ENCODE measurements around the gene FDXR. TPM values are rescaled to one million over a fixed set of nuclear protein-coding genes. Genes with fewer than 3 reads are reported as not detected.

The FDXR gene
- total RNA-seq, 1 experiment from 2014 or later: 3.2 TPM

- no peak overlapping the region for H2AFZ ChIP-seq (ENCODE audit: low read length)
- no peak overlapping the region for H3K4me2 ChIP-seq (ENCODE audit: low read depth, low read length, poor library complexity, severe bottlenecking)
- H3K9ac ChIP-seq (ENCODE audit: low read length): no peak overlapping the region
- H3K27ac ChIP-seq (ENCODE audit: low read length): no peak overlapping the region
- no peaks in the 10 kb centered on the region for H3K79me2 ChIP-seq (ENCODE audit: low read length)
- H3K9me3 ChIP-seq (ENCODE audit: low read length): no peaks in the 10 kb centered on the region
- peaks cover 15% of the 10 kb centered on the region; the same call in 1 of the 2 replicates for H4K20me1 ChIP-seq (ENCODE audit: insufficient read depth, low read depth, low read length)
- no peaks in the 10 kb centered on the region for H3K27me3 ChIP-seq (ENCODE audit: low read length)
- H3K4me1 ChIP-seq (ENCODE audit: low read length): peaks cover 31% of the 10 kb centered on the region
- no peak for DNase-seq
- no peak overlapping the region for H3K4me3 ChIP-seq (ENCODE audit: low read length)
- no peaks in the 10 kb centered on the region for H3K9me2 ChIP-seq (replicated peaks; ENCODE audit: insufficient read depth, low read length)
- H3K36me3 ChIP-seq (ENCODE audit: insufficient read depth, low read length): no peaks in the 10 kb centered on the region
Measured at GRCh38 chr17:74836691-74837467, 35.9 kb downstream of the FDXR start.

GRCh38 chr17:74836191-74836590 is 36.6 kb downstream of the FDXR start:
- Histone ChIP-seq H4K20me1 (ENCODE audit: insufficient read depth, low read depth, low read length) (peaks cover 15% of the 10 kb centered on the region; the same call in 1 of the 2 replicates), H3K79me2 (ENCODE audit: low read length) (no peaks in the 10 kb centered on the region), H3K27me3 (ENCODE audit: low read length) (no peaks in the 10 kb centered on the region), H3K36me3 (ENCODE audit: insufficient read depth, low read length) (no peaks in the 10 kb centered on the region), H3K9me2 (replicated peaks; ENCODE audit: insufficient read depth, low read length) (no peaks in the 10 kb centered on the region), H3K4me3 (ENCODE audit: low read length) (no peak overlapping the region), H3K9me3 (ENCODE audit: low read length) (no peaks in the 10 kb centered on the region), H2AFZ (ENCODE audit: low read length) (no peak overlapping the region), H3K27ac (ENCODE audit: low read length) (no peak overlapping the region), H3K9ac (ENCODE audit: low read length) (no peak overlapping the region), H3K4me1 (ENCODE audit: low read length) (peaks cover 28% of the 10 kb centered on the region), H3K4me2 (ENCODE audit: low read depth, low read length, poor library complexity, severe bottlenecking) (no peak overlapping the region)
- no peak for DNase-seq

GRCh38 chr17:74833501-74834377 is 39.1 kb downstream of the FDXR start:
- H3K4me1 ChIP-seq (ENCODE audit: low read length): peaks cover 19% of the 10 kb centered on the region
- H3K4me3 ChIP-seq (ENCODE audit: low read length): no peak overlapping the region
- H3K79me2 ChIP-seq (ENCODE audit: low read length): no peaks in the 10 kb centered on the region
- no peaks in the 10 kb centered on the region for H3K36me3 ChIP-seq (ENCODE audit: insufficient read depth, low read length)
- DNase-seq: peak; percentile 67
- H3K9me2 ChIP-seq (replicated peaks; ENCODE audit: insufficient read depth, low read length): no peaks in the 10 kb centered on the region
- no peaks in the 10 kb centered on the region for H3K27me3 ChIP-seq (ENCODE audit: low read length)
- peak overlapping the region; percentile 45 for H3K9ac ChIP-seq (ENCODE audit: low read length)
- H3K27ac ChIP-seq (ENCODE audit: low read length): no peak overlapping the region
- peaks cover 15% of the 10 kb centered on the region; the same call in 1 of the 2 replicates for H4K20me1 ChIP-seq (ENCODE audit: insufficient read depth, low read depth, low read length)
- no peaks in the 10 kb centered on the region for H3K9me3 ChIP-seq (ENCODE audit: low read length)
- no peak overlapping the region for H2AFZ ChIP-seq (ENCODE audit: low read length)
- peak overlapping the region; percentile 39 for H3K4me2 ChIP-seq (ENCODE audit: low read depth, low read length, poor library complexity, severe bottlenecking)

- Histone ChIP-seq H3K27me3 (ENCODE audit: low read length) (no peaks in the 10 kb centered on the region), H3K4me3 (ENCODE audit: low read length) (no peak overlapping the region), H4K20me1 (ENCODE audit: insufficient read depth, low read depth, low read length) (peaks cover 15% of the 10 kb centered on the region; the same call in 1 of the 2 replicates), H3K27ac (ENCODE audit: low read length) (no peak overlapping the region), H3K4me2 (ENCODE audit: low read depth, low read length, poor library complexity, severe bottlenecking) (no peak overlapping the region), H3K79me2 (ENCODE audit: low read length) (no peaks in the 10 kb centered on the region), H3K9me3 (ENCODE audit: low read length) (no peaks in the 10 kb centered on the region), H2AFZ (ENCODE audit: low read length) (no peak overlapping the region), H3K36me3 (ENCODE audit: insufficient read depth, low read length) (no peaks in the 10 kb centered on the region), H3K9ac (ENCODE audit: low read length) (no peak overlapping the region), H3K9me2 (replicated peaks; ENCODE audit: insufficient read depth, low read length) (no peaks in the 10 kb centered on the region), H3K4me1 (ENCODE audit: low read length) (peaks cover 19% of the 10 kb centered on the region)
- no peak for DNase-seq
Measured at GRCh38 chr17:74832421-74832820, 40.4 kb downstream of the FDXR start.

- Histone ChIP-seq H3K4me3 (ENCODE audit: low read length) (no peak overlapping the region), H3K79me2 (ENCODE audit: low read length) (no peaks in the 10 kb centered on the region), H2AFZ (ENCODE audit: low read length) (no peak overlapping the region), H3K4me1 (ENCODE audit: low read length) (peaks cover 19% of the 10 kb centered on the region), H3K9ac (ENCODE audit: low read length) (no peak overlapping the region), H4K20me1 (ENCODE audit: insufficient read depth, low read depth, low read length) (peaks cover 15% of the 10 kb centered on the region; the same call in 1 of the 2 replicates), H3K9me3 (ENCODE audit: low read length) (no peaks in the 10 kb centered on the region), H3K4me2 (ENCODE audit: low read depth, low read length, poor library complexity, severe bottlenecking) (no peak overlapping the region), H3K27ac (ENCODE audit: low read length) (no peak overlapping the region), H3K36me3 (ENCODE audit: insufficient read depth, low read length) (no peaks in the 10 kb centered on the region), H3K27me3 (ENCODE audit: low read length) (no peaks in the 10 kb centered on the region), H3K9me2 (replicated peaks; ENCODE audit: insufficient read depth, low read length) (no peaks in the 10 kb centered on the region)
- no peak for DNase-seq
Measured at GRCh38 chr17:74831444-74832146, 41.2 kb downstream of the FDXR start.

GRCh38 chr17:74830861-74831260 is 41.9 kb downstream of the FDXR start:
- Histone ChIP-seq H3K27ac (ENCODE audit: low read length) (no peak overlapping the region), H3K36me3 (ENCODE audit: insufficient read depth, low read length) (no peaks in the 10 kb centered on the region), H3K4me2 (ENCODE audit: low read depth, low read length, poor library complexity, severe bottlenecking) (no peak overlapping the region), H3K4me3 (ENCODE audit: low read length) (no peak overlapping the region), H3K79me2 (ENCODE audit: low read length) (no peaks in the 10 kb centered on the region), H4K20me1 (ENCODE audit: insufficient read depth, low read depth, low read length) (peaks cover 15% of the 10 kb centered on the region; the same call in 1 of the 2 replicates), H3K9me3 (ENCODE audit: low read length) (no peaks in the 10 kb centered on the region), H3K9ac (ENCODE audit: low read length) (no peak overlapping the region), H3K27me3 (ENCODE audit: low read length) (no peaks in the 10 kb centered on the region), H3K9me2 (replicated peaks; ENCODE audit: insufficient read depth, low read length) (no peaks in the 10 kb centered on the region), H2AFZ (ENCODE audit: low read length) (no peak overlapping the region), H3K4me1 (ENCODE audit: low read length) (peaks cover 19% of the 10 kb centered on the region)
- DNase-seq: no peak

- Histone ChIP-seq H3K9me2 (replicated peaks; ENCODE audit: insufficient read depth, low read length) (no peaks in the 10 kb centered on the region), H3K9me3 (ENCODE audit: low read length) (no peaks in the 10 kb centered on the region), H3K9ac (ENCODE audit: low read length) (no peak overlapping the region), H3K4me2 (ENCODE audit: low read depth, low read length, poor library complexity, severe bottlenecking) (no peak overlapping the region), H3K27ac (ENCODE audit: low read length) (no peak overlapping the region), H4K20me1 (ENCODE audit: insufficient read depth, low read depth, low read length) (peaks cover 4% of the 10 kb centered on the region; the same call in 1 of the 2 replicates), H3K4me3 (ENCODE audit: low read length) (no peak overlapping the region), H3K4me1 (ENCODE audit: low read length) (no peaks in the 10 kb centered on the region), H3K36me3 (ENCODE audit: insufficient read depth, low read length) (no peaks in the 10 kb centered on the region), H3K27me3 (ENCODE audit: low read length) (no peaks in the 10 kb centered on the region), H2AFZ (ENCODE audit: low read length) (no peak overlapping the region), H3K79me2 (ENCODE audit: low read length) (no peaks in the 10 kb centered on the region)
- DNase-seq: no peak
Measured at GRCh38 chr17:74827800-74828199, 45.0 kb downstream of the FDXR start.

Data from Karpas-422 (cell line).